PC-9 (cell line): ENCODE results near the gene LRRC1. TPM values are rescaled to one million over a fixed set of nuclear protein-coding genes. Genes with fewer than 3 reads are reported as not detected.
"Not testable (repeated sequence)": the region's sequence is repeated elsewhere in the genome, so short reads cannot be mapped to it uniquely, and the experiment has no call there.

Experiments used
- BruUV-seq: library from RNA; stranded (reverse); fragments of 400-500 nt; replicated peaks from 2 replicates; lab custom pipeline; 2021; lab: Mats Ljungman, UMichigan
- CTCF ChIA-PET: fragments of 300-600 bp; sonication (Branson Sonifier 250); formaldehyde crosslinking; loops from one replicate; lab custom pipeline; 2022; ENCODE audit warnings: antibody characterized with exemption; lab: Charles Lee
- POLR2A ChIA-PET: fragments of 300-600 bp; sonication (Branson Sonifier 250); formaldehyde crosslinking; loops from one replicate; lab custom pipeline; 2022; ENCODE audit warnings: antibody characterized with exemption; ENCODE audit not compliant: unreplicated experiment; lab: Charles Lee
- DNase-seq, 2 experiments: peaks; one replicate each; pipeline versions ENCODE4 v3.0.0 to v3.0.0-alpha.2; 2015 to 2022; ENCODE audit warnings: mixed read lengths in 1 of 2
- H2AFZ ChIP-seq: fragments of 200-600 bp; sonication (generic); 2 replicates; pipeline ENCODE4 v1.8.1; 2017; ENCODE audit warnings: antibody characterized with exemption
- H3F3A ChIP-seq: fragments of 200-600 bp; sonication (generic); 2 replicates; pipeline ENCODE4 v1.8.1; 2017; ENCODE audit warnings: antibody characterized with exemption, mild to moderate bottlenecking, low read depth; ENCODE audit not compliant: insufficient read depth
- H3K27ac ChIP-seq: fragments of 200-600 bp; sonication (generic); 2 replicates; pipeline ENCODE4 v1.6.1; 2016; ENCODE audit warnings: mixed run types
- H3K27me3 ChIP-seq: fragments of 200-600 bp; sonication (generic); 2 replicates; pipeline ENCODE4 v1.6.1; 2016; ENCODE audit warnings: low read depth, mixed run types; ENCODE audit not compliant: insufficient read depth
- H3K36me3 ChIP-seq: fragments of 200-600 bp; sonication (generic); 2 replicates; pipeline ENCODE4 v1.6.1; 2016; ENCODE audit warnings: low read depth, mixed run types
- H3K4me1 ChIP-seq: fragments of 200-600 bp; sonication (generic); replicated peaks from 2 replicates; pipeline ENCODE4 v1.6.1; 2016; ENCODE audit warnings: mixed run types; ENCODE audit not compliant: insufficient read depth
- H3K4me2 ChIP-seq: fragments of 200-600 bp; sonication (generic); 2 replicates; pipeline ENCODE4 v1.6.1; 2017; ENCODE audit warnings: mixed run types
- H3K4me3 ChIP-seq: fragments of 200-600 bp; sonication (generic); 2 replicates; pipeline ENCODE4 v1.6.1; 2016; ENCODE audit warnings: mixed run types
- H3K79me2 ChIP-seq: fragments of 200-600 bp; sonication (generic); 2 replicates; pipeline ENCODE4 v1.6.1; 2017; ENCODE audit warnings: low read depth, mixed run types
- H3K9me2 ChIP-seq: fragments of 200-600 bp; sonication (generic); 2 replicates; pipeline ENCODE4 v1.8.1; 2017; ENCODE audit warnings: mild to moderate bottlenecking; ENCODE audit not compliant: insufficient read depth
- H3K9me3 ChIP-seq: fragments of 200-600 bp; sonication (generic); 2 replicates; pipeline ENCODE4 v1.8.1; 2016; ENCODE audit warnings: low read depth; ENCODE audit not compliant: insufficient read depth
- H4K20me1 ChIP-seq: fragments of 200-600 bp; sonication (generic); 2 replicates; pipeline ENCODE4 v1.8.1; 2017; ENCODE audit not compliant: insufficient read depth
- EZH2 ChIP-seq: fragments of 200-600 bp; sonication (generic); IDR thresholded peaks from 2 replicates; pipeline ENCODE4 v1.8.0; 2017; ENCODE audit warnings: antibody characterized with exemption, low read depth
- intact Hi-C: fragments of 100-400 bp; cut with micrococcal nuclease; formaldehyde crosslinking; loops from one replicate; pipeline ENCODE4 v1.10.0; 2022; ENCODE audit not compliant: unreplicated experiment
- total RNA-seq: library from RNA; stranded (reverse); gene quantifications from 2 replicates; pipeline ENCODE4 v1.2.3, GENCODE V29; 2021
- TF ChIP-seq, protein P1 (sequence below): fragments of 200-600 bp; sonication (generic); conservative IDR thresholded peaks from 2 replicates; pipeline ENCODE4 v1.6.1; 2017; ENCODE audit warnings: mixed run types, antibody characterized with exemption, mild to moderate bottlenecking, moderate library complexity

LRRC1 gene
- total RNA-seq, 1 experiment from 2014 or later = 26.4 TPM

DNA sequence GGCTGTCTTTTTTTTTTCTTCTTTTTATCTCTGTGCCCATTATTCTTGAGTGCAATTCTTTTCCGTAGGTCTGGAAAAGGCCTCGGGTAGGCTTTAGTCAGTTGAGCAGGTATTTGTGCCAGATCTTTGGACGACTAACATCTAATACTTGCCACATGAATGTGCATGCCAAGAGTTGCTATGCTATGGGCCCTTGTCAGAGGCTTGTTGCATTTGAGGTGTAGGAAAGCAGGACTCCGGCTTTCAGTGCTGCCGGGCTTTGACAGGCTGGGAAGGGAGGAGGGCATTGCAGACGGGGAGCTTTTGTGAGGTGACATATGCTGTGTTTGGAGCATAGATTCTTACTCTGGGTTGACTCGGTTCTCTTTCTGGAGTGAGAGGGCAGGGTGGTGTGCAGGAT, 10.2 kb downstream of the LRRC1 start:
- H3K9me3 ChIP-seq = no peaks in the 10 kb centered on the region
- no peaks in the 10 kb centered on the region for H3F3A ChIP-seq
- no peaks in the 10 kb centered on the region for H3K27me3 ChIP-seq
- CTCF ChIA-PET = no interaction called here
- H3K4me2 ChIP-seq = no peak overlapping the region
- POLR2A ChIA-PET = no interaction called here
- H4K20me1 ChIP-seq = 0 out of 2 replicates have a peak, but pooled peaks cover under 1% of the 10 kb centered on the region
- no TSS peak for BruUV-seq
- no peaks in the 10 kb centered on the region for H3K9me2 ChIP-seq
- TF ChIP-seq, protein P1, sequence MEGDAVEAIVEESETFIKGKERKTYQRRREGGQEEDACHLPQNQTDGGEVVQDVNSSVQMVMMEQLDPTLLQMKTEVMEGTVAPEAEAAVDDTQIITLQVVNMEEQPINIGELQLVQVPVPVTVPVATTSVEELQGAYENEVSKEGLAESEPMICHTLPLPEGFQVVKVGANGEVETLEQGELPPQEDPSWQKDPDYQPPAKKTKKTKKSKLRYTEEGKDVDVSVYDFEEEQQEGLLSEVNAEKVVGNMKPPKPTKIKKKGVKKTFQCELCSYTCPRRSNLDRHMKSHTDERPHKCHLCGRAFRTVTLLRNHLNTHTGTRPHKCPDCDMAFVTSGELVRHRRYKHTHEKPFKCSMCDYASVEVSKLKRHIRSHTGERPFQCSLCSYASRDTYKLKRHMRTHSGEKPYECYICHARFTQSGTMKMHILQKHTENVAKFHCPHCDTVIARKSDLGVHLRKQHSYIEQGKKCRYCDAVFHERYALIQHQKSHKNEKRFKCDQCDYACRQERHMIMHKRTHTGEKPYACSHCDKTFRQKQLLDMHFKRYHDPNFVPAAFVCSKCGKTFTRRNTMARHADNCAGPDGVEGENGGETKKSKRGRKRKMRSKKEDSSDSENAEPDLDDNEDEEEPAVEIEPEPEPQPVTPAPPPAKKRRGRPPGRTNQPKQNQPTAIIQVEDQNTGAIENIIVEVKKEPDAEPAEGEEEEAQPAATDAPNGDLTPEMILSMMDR = no peak
- no peak for TF ChIP-seq EZH2
- peaks cover 92% of the 10 kb centered on the region for H3K79me2 ChIP-seq
- no peak overlapping the region for H2AFZ ChIP-seq
- H3K4me3 ChIP-seq = no peak overlapping the region
- intact Hi-C loops = no loop called here
- DNase-seq = no peak
- H3K36me3 ChIP-seq = no peaks in the 10 kb centered on the region
- H3K27ac ChIP-seq = no peak overlapping the region
- H3K4me1 ChIP-seq = peaks cover 3% of the 10 kb centered on the region

DNA sequence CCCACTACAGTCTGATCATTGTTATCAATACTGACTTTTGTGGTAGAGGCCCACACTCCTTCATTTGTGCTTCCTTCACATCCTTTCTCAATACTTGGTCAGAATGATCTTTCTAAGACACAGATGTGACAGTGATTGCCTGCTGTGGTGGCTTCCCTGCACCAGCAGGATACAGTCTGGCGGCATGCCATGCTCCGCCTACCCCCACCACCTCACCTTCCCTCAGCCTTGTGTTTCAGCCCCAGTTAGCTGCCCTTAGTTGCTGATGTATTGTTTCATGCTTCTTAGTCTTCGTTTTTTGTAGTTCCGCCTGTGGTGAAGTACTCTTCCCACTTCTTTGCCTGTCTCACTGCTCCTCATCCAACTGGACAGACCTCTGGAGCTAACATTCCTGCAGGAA, 10.9 kb downstream of the LRRC1 start:
- Histone ChIP-seq H3K4me2 (no peak overlapping the region), H3K27ac (no peak overlapping the region), H3K27me3 (no peaks in the 10 kb centered on the region), H3K36me3 (no peaks in the 10 kb centered on the region), H3F3A (peaks cover 4% of the 10 kb centered on the region; the same call in 1 of the 2 replicates), H2AFZ (no peak overlapping the region), H3K9me3 (no peaks in the 10 kb centered on the region), H3K4me3 (no peak overlapping the region), H4K20me1 (peaks cover 5% of the 10 kb centered on the region; the same call in 1 of the 2 replicates), H3K9me2 (no peaks in the 10 kb centered on the region), H3K79me2 (peaks cover 92% of the 10 kb centered on the region), H3K4me1 (peaks cover 11% of the 10 kb centered on the region)
- no TSS peak for BruUV-seq
- TF ChIP-seq, protein P1 = no peak
- no peak for TF ChIP-seq EZH2
- intact Hi-C loops = no loop called here
- DNase-seq = no peak
- CTCF ChIA-PET = no interaction called here
- POLR2A ChIA-PET = no interaction called here

DNA sequence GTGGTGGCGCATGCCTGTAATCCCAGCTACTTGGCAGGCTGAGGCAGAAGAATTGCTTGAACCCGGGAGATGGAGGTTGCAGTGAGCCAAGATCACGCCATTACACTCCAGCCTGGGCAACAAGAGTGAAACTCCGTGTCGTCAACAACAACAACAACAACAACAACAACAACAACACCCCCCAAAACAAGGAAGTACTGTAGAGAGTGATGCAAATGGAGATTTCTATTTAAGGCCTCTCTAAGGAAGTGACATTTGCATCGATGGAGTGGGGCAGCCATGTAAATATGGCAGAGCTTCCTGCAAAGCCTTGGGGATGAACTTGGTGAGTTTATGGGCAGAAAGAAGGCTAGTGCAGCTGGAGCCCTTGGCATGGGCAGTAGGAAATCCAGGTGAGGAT, 12.8 kb downstream of the LRRC1 start:
- Histone ChIP-seq H3K79me2 (peaks cover 84% of the 10 kb centered on the region), H3K4me1 (peaks cover 24% of the 10 kb centered on the region)
- H3K4me2 ChIP-seq, H3F3A ChIP-seq, H4K20me1 ChIP-seq, POLR2A ChIA-PET, intact Hi-C loops, H2AFZ ChIP-seq, H3K27ac ChIP-seq, H3K4me3 ChIP-seq, CTCF ChIA-PET, H3K27me3 ChIP-seq, H3K9me3 ChIP-seq, H3K9me2 ChIP-seq, H3K36me3 ChIP-seq, DNase-seq, BruUV-seq: not testable (repeated sequence)

DNA sequence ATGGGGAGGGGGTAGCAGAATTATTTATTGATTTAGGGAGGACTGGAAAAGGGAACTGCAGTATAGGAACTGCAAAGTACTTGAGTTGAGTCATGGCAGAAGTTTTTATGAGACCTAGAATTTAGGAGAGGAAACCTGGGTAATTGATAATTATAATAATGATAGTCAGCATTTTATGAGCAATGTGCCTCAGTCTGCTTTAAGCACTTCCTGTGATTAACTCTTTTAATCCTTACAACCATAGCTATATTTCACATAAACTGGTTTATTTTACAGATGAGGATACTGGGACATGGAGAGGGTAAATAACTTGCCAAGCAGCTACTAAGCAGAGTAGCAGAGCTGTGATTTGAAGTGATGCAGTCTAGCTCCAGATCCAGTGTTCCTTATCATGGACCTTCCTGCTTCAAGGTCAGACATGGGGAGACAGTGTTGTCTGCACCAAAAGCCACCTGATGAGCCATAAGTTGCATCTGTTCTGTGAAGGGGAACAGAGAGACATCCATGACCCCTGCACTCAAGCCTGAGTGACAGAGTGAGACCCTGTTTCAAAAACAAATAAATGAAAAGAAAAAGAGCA, 13.6 kb downstream of the LRRC1 start:
- Histone ChIP-seq H3K4me1 (peaks cover 31% of the 10 kb centered on the region), H4K20me1 (peaks cover 7% of the 10 kb centered on the region; the same call in 1 of the 2 replicates), H3K27ac (no peak overlapping the region), H3K79me2 (peaks cover 84% of the 10 kb centered on the region), H3K9me3 (no peaks in the 10 kb centered on the region), H3K4me3 (no peak overlapping the region), H3F3A (peaks cover 7% of the 10 kb centered on the region; the same call in 1 of the 2 replicates), H3K36me3 (no peaks in the 10 kb centered on the region), H3K9me2 (no peaks in the 10 kb centered on the region), H2AFZ (no peak overlapping the region), H3K4me2 (no peak overlapping the region), H3K27me3 (no peaks in the 10 kb centered on the region)
- TF ChIP-seq, protein P1 = no peak
- no peak for TF ChIP-seq EZH2
- intact Hi-C loops = no loop called here
- POLR2A ChIA-PET = no interaction called here
- no TSS peak for BruUV-seq
- CTCF ChIA-PET = interaction anchor here (0.5 kb wide), 1 partner anchor 120 kb away, joined by 3 read pairs; no protein-coding TSS in a partner anchor
- DNase-seq = no peak
